Natural killer cell (primary cell): ENCODE results near the gene CAT. TPM values are rescaled to one million over a fixed set of nuclear protein-coding genes. Genes with fewer than 3 reads are reported as not detected.
A peak's percentile ranks its signal among the peaks of the same experiment; 100 is the strongest.

Experiments used
- ATAC-seq, 3 donors: fragments of 150-1000 bp in 2 of 3; fragments of 200-7000 bp in 1 of 3; cut with Tn5 transposase; 1 replicate in 1 of 3; 2 replicates in 2 of 3; pipeline ENCODE4 v1.10.0; 2021; ENCODE audit warnings: mild to moderate bottlenecking in 2 of 3, moderate library complexity in 2 of 3
- DNase-seq, 2 donors: peaks; one replicate each; pipeline versions ENCODE4 v3.0.0 to v3.0.0-alpha.2; 2013 to 2021; ENCODE audit warnings: mixed read lengths in 1 of 2
- H3K27ac ChIP-seq: one replicate; pipeline ENCODE4 v1.5.1; 2013; ENCODE audit warnings: mild to moderate bottlenecking, low read length
- H3K27me3 ChIP-seq: one replicate; pipeline ENCODE4 v1.6.1; 2013; ENCODE audit warnings: low read length; ENCODE audit not compliant: control insufficient read depth, insufficient read depth
- H3K36me3 ChIP-seq: one replicate; pipeline ENCODE4 v1.6.1; 2013; ENCODE audit warnings: low read length; ENCODE audit not compliant: control insufficient read depth, insufficient read depth
- H3K4me1 ChIP-seq: one replicate; pipeline ENCODE4 v1.6.1; 2013; ENCODE audit warnings: low read length; ENCODE audit not compliant: control insufficient read depth, insufficient read depth
- H3K4me3 ChIP-seq: one replicate; pipeline ENCODE4 v1.5.1; 2013; ENCODE audit warnings: low read length
- H3K9me3 ChIP-seq: one replicate; pipeline ENCODE4 v1.6.1; 2013; ENCODE audit warnings: low read length; ENCODE audit not compliant: control insufficient read depth, insufficient read depth
- H3K27ac Mint-ChIP-seq, 2 donors: one replicate each; pipeline ENCODE4 v1.8.0; 2022; ENCODE audit warnings: mild to moderate bottlenecking in 2 of 2, mixed read lengths in 2 of 2, moderate library complexity in 1 of 2
- H3K27me3 Mint-ChIP-seq, 2 donors: one replicate each; pipeline ENCODE4 v1.8.0; 2022; ENCODE audit warnings: low read depth in 2 of 2, mixed read lengths in 2 of 2
- H3K36me3 Mint-ChIP-seq: one replicate; pipeline ENCODE4 v1.8.0; 2022; ENCODE audit warnings: mixed read lengths
- H3K4me1 Mint-ChIP-seq, 2 donors: one replicate each; pipeline ENCODE4 v1.8.0; 2022; ENCODE audit warnings: mixed read lengths in 2 of 2
- H3K4me3 Mint-ChIP-seq: one replicate; pipeline ENCODE4 v1.8.0; 2022; ENCODE audit warnings: mild to moderate bottlenecking, moderate library complexity, mixed read lengths
- H3K9me3 Mint-ChIP-seq, 2 donors: one replicate each; pipeline ENCODE4 v1.8.0; 2022; ENCODE audit warnings: mixed read lengths in 2 of 2
- WGBS: methylation state at CpG from one replicate; pipeline ENCODE4 v1.1.7; 2013; ENCODE audit warnings: missing lambda C conversion rate; ENCODE audit not compliant: insufficient coverage; 5-methylcytosine and 5-hydroxymethylcytosine counted together
- intact Hi-C: fragments of 100-400 bp; cut with micrococcal nuclease; formaldehyde crosslinking; loops from one replicate; pipeline ENCODE4 v1.14.2; 2022
- total RNA-seq, 4 donors: library from RNA; stranded (reverse); fragments of 120-200 nt in 1 of 4; gene quantifications; one replicate each; pipeline versions ENCODE4 v1.2.3 to v1.2.4, GENCODE V29; 2013 to 2022
- TF ChIP-seq, protein P1 (sequence below): fragments of 200-600 bp; IDR thresholded peaks from one replicate; pipeline ENCODE4 v1.8.0; 2022; ENCODE audit warnings: antibody characterized with exemption

Gene CAT
- total RNA-seq, 3 donors from 2014 or later (not counting 1 experiment from before 2014, with no cell fraction given), result 31.0 to 43.9 (median 36.3) TPM

DNA sequence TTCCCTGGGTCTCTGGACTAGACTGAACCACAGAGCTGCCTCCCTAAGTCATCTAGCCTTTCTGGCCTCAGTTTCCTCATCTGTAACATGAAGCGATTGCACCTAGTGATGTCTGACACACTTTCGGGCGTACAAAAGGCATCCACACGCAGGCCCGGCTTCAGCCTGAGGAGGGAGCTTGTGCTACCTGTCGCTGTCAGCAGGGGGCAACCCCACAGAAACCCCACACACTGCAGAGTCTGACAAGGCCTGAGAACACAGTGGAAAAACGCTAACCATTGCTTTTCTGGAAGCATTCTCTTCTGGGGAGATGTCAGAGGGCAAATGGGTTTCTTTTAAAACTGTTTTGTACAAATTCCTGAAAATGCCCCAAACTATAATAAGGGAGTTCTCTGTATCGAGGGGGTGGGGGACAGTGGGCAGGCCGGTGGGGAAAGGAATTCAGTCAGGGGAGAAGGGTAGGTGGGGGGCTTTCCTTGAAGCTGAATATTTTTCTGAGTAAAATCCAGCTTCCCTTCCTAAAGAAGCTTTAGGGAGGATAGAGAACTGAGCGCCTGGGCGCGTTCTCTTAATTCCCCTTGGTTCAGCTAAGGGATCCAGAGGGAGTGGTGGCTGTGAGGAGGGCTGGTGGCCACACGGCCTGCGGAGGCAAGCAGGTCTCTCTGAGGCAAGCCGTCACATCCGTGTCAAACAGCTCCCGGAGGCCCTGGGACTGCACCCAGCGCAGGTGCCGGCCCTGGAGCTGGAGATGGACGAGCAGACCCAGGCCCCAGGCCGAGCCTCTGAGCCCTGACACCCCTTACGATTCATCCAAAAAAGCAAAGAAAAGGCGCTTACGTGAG, 74.3 kb downstream of the CAT start:
- Histone ChIP-seq H3K36me3 (no peaks in the 10 kb centered on the region), H3K27me3 (no peaks in the 10 kb centered on the region), H3K9me3 (no peaks in the 10 kb centered on the region), H3K27ac (no peak overlapping the region), H3K4me3 (no peak overlapping the region), H3K4me1 (no peaks in the 10 kb centered on the region)
- H3K27ac Mint-ChIP-seq, result no peak overlapping the region
- no peak overlapping the region for H3K4me3 Mint-ChIP-seq
- no peaks in the 10 kb centered on the region for H3K4me1 Mint-ChIP-seq
- 79% methylated on average over 23 of the region's 24 CpGs for WGBS
- H3K36me3 Mint-ChIP-seq, result no peaks in the 10 kb centered on the region
- H3K27me3 Mint-ChIP-seq, result peaks cover under 1 to 9% of the 10 kb centered on the region in 2 donors
- TF ChIP-seq, protein P1, sequence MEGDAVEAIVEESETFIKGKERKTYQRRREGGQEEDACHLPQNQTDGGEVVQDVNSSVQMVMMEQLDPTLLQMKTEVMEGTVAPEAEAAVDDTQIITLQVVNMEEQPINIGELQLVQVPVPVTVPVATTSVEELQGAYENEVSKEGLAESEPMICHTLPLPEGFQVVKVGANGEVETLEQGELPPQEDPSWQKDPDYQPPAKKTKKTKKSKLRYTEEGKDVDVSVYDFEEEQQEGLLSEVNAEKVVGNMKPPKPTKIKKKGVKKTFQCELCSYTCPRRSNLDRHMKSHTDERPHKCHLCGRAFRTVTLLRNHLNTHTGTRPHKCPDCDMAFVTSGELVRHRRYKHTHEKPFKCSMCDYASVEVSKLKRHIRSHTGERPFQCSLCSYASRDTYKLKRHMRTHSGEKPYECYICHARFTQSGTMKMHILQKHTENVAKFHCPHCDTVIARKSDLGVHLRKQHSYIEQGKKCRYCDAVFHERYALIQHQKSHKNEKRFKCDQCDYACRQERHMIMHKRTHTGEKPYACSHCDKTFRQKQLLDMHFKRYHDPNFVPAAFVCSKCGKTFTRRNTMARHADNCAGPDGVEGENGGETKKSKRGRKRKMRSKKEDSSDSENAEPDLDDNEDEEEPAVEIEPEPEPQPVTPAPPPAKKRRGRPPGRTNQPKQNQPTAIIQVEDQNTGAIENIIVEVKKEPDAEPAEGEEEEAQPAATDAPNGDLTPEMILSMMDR, result peak; percentile 64
- no peaks in the 10 kb centered on the region for H3K9me3 Mint-ChIP-seq
- intact Hi-C loops, result no loop called here
- DNase-seq (peak; percentile 33 to 61), ATAC-seq (peak; percentile 63 to 84 (median 73))

DNA sequence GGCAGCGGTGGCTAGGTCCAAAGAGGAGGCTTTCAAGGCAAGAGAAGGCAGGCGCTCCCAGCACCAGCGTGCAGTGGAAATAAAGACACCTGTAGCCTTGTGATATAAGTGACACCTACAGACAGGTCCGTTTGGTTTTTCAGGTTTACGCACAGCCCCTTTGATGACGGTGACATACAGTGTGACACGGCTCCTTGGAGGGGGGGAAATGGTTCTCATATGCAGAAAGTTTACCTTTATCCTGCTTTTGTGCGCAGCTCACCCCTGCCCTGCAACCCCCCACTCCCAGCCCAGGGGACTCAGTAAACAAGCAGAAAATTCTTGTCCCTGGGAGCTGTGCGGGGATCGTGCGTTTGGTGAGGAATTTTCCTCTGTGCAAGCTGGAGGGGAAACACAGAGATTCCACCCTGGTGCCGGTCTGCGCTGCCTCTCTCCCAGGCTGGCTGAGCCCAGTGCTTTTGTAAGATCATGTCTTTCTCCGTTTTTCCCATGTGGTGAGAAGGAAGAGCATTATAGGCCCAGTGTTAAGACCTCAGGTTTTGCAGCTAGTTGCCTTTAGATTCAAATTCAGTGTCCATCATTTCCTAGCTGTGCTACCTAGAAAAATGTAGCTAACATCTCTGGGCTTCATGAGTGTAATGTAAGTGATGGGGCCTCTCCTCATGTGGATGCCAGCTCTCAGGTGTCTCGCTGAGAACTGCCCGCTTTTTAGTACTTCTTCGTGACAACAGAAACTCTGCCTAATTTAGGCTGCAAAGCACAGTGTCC, 75.1 kb downstream of the CAT start, which contains the start of gene ELF5:
TSS of gene ELF5 (minus strand) at position 113 of the 768 bp plus-strand sequence. CDS start 8,045 bp downstream, outside the sequence.
- ATAC-seq, result no peak
- TF ChIP-seq, protein P1, result no peak

DNA sequence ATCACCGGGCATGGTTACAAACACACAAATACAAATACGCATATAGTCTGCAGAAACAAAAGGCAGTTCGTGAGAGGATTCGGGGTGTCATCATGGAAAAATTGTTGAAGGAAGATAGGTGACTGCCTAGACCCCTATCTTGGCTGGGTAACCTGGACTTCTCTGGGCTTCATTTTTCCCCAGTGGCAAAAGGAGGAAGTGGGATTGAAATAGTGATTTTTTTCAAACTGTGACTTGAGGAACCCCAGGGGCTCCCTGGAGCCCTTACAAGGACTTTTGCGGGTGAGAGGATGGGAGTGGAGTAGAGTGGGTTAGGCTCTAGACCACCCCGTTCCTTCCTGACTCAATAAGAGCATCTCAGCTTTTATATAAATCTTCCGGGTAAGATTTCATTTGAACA, 75.9 kb downstream of the CAT start:
- no peaks in the 10 kb centered on the region for H3K27me3 ChIP-seq
- WGBS, result 86% methylated on average over 6 of the region's 7 CpGs
- Mint-ChIP-seq H3K27ac (no peak overlapping the region), H3K27me3 (peaks cover 2 to 16% of the 10 kb centered on the region in 2 donors), H3K9me3 (no peaks in the 10 kb centered on the region), H3K4me1 (no peaks in the 10 kb centered on the region), H3K36me3 (no peaks in the 10 kb centered on the region), H3K4me3 (no peak overlapping the region)
- ATAC-seq, result no peak
- DNase-seq, result no peak
- H3K9me3 ChIP-seq, result no peaks in the 10 kb centered on the region
- H3K36me3 ChIP-seq, result no peaks in the 10 kb centered on the region
- no peak overlapping the region for H3K4me3 ChIP-seq
- no peaks in the 10 kb centered on the region for H3K4me1 ChIP-seq
- no peak overlapping the region for H3K27ac ChIP-seq
- TF ChIP-seq, protein P1, result no peak
- intact Hi-C loops, result no loop called here

More for the DNA sequence above, 75.1 kb downstream of the CAT start, which contains the start of gene ELF5:
- Mint-ChIP-seq H3K27ac (no peak within 1 kb of the TSS), H3K36me3 (no peaks in the 10 kb centered on the region), H3K4me3 (no peak within 1 kb of the TSS), H3K4me1 (no peaks in the 10 kb centered on the region), H3K9me3 (no peaks in the 10 kb centered on the region), H3K27me3 (peaks cover 2 to 9% of the 10 kb centered on the region in 2 donors)
- no peak for DNase-seq
- Histone ChIP-seq H3K36me3 (no peaks in the 10 kb centered on the region), H3K27ac (no peak within 1 kb of the TSS), H3K27me3 (no peaks in the 10 kb centered on the region), H3K4me3 (no peak within 1 kb of the TSS), H3K9me3 (no peaks in the 10 kb centered on the region), H3K4me1 (no peaks in the 10 kb centered on the region)
- intact Hi-C loops, result no loop called here
- WGBS, result 94% methylated on average over 15 of the region's 17 CpGs
